HG03045 (cell line): ENCODE results near the gene LRRC59.
"Not testable (repeated sequence)": the region's sequence is repeated elsewhere in the genome, so short reads cannot be mapped to it uniquely, and the experiment has no call there.

Source experiments
- ATAC-seq: cut with Tn5 transposase; IDR thresholded peaks from one replicate; pipeline ENCODE4 v1.9.1; 2021; ENCODE audit warnings: mild to moderate bottlenecking, moderate library complexity; ENCODE audit not compliant: unreplicated experiment

LRRC59 gene

GRCh38 chr17:50397111-50397918, at the start of gene LRRC59:
Gene LRRC59 (minus strand): TSS chr17:50397523. CDS start chr17:50397317, 206 bp downstream.
- ATAC-seq, result peak; percentile 97

DNA sequence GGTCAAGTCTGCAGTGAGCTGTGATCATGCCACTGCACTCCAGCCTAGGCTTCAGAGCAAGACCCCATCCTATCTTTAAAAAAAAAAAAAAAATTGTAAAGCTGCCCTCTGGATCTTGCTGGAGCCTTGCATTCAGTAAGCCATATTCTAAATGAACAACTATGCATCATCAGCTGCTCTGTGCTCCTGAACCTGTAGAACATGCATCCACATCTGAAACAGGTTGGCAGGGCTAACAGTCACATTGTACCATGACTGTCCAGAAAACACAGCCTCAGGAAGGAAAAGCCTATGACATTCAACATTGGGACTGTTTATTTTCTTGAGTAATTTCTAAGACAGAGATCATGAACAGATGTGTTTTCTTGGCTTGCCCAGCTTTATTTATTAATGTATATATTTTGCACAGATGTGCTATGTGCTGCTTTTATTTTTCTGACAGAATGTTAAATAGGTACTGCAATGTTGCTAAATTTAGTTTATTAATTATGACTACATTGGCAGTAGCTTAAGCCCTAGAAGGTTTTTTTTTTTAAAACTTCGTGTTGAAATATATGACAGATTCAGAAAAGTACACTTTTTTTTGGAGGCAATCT, 48.5 kb upstream of the LRRC59 start:
- ATAC-seq, result no peak

DNA sequence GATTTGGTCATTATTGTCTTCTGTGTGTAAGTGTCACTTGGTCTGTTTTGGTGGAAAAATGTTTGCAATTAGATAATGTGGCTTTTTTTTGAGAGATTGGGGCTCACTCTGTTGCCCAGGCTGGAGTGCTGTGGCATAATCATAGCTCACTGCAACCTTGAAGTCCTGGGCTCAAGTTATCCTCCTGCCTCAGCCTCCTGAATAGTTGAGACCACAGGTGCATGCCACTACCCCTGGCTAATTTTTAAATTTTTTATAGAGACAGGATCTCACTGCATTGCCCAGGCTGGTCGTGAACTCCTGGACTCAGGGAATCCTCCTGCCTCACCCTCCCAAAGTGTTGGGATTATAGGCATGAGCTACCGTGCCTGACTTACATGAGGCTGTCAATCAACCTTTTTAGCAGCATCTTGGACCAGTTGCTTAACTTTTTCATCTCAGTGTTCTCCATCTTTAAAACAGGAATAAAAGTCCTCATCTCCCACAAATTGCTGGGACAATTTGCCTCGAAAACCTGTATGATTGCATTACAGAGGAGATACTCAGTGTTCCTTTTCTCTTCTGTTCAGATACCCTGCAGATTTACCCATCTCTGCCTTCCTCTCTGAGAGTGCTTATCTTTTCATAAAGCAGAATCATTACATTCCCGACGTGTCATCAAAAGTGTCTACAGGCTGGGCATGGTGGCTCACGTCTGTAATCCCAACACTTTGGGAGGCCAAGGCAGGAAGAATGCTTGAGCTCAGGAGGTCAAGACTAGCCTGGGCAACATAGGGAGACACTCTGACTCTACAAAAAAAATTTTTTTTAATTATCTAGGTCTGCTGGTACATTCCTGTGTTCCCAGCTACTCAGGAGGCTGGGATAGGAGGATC, 47.8 kb upstream of the LRRC59 start:
- no peak for ATAC-seq

GRCh38 chr17:50443505-50443974, 46.2 kb upstream of the LRRC59 start:
- no peak for ATAC-seq

- no peak for ATAC-seq
These were observed 43.8 kb upstream of the LRRC59 start for GRCh38 chr17:50440838-50441829.

DNA sequence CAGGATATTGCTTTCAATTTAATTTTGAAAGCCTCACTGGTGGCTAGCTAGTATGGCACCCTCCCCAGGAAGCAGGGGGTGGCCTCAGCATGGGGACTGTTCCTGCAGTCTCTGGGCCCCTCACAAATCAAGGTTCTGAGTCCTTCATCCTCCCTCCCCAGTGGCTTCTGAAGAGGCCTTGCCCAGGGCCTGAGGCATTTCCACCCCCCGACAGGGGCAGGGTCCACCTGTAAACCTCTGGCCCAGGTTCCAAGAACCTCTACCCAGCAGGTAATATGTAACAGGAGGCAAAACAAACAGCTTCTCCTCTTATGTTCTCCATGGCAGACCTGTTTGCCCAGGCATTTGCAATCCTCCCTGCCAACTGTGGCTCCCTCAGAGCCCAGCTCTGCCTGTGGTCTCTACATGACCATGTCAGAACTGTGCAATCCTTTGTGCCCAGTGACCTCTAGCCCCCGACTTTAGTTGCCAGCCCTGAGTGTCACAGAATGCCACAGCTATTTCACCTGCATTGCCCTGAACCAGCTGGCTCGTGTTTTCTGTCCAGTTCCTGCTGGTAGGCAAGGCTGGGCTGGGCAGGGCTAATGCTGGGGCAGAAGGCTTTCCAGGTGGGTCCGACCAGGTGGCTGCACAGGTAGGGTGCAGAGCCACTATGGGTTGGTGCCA, 43.0 kb upstream of the LRRC59 start:
- no peak for ATAC-seq

- ATAC-seq, result no peak
These were observed 41.7 kb upstream of the LRRC59 start for GRCh38 chr17:50439008-50439407.

- no peak for ATAC-seq
These were observed 40.1 kb upstream of the LRRC59 start for GRCh38 chr17:50437409-50437808.

DNA sequence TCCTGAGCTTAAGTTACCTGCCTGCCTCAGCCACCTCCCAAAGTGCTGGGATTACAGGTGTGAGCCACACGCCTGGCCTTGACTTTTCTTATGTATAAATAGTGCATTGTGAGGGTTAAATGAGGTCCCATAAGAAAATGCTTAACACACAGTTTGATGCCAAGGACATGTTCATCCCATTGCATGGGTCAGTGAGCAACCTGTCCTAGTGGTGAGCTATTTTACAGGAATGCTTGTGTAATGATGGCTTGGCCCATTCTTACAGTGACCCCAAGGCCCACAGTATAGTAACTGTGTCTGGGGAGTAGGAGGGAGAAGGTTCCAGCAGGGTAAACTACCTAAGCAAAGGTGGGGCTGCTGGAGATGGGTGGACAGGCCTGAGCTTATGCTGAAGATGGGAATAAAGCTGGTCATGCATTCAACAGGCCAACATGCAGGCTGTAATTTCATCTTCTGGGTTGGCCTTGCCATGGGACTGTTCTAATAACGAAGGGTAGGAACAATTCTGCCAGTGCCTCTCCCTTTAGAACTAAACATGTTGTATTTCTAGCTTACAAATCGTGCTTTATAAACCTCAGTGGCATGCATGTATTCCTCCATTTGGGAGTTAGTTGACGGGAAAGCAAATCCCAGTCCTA, 34.9 kb upstream of the LRRC59 start:
- ATAC-seq, result no peak

GRCh38 chr17:50430821-50431618, 33.7 kb upstream of the LRRC59 start:
- no peak for ATAC-seq

DNA sequence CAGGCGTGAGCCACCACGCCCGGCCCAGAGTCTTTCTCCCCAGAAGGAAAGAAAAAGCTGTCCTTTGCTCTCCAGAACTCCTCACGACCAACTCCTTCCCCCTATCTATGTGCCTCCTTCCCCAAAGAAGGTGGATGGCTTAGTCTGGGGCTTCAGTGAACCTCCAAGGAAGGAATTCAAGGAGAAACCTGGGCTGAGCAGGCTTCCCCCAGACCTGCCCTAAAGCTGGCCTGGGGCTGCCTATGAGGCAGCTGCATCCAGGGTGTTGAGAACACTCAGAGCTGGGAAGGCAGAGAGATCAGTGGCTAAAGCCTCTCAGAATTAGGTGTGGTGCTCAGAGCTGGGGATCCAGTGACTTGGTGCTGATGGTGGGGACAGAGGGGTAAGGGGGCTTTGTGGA, 32.5 kb upstream of the LRRC59 start:
- ATAC-seq, result no peak

DNA sequence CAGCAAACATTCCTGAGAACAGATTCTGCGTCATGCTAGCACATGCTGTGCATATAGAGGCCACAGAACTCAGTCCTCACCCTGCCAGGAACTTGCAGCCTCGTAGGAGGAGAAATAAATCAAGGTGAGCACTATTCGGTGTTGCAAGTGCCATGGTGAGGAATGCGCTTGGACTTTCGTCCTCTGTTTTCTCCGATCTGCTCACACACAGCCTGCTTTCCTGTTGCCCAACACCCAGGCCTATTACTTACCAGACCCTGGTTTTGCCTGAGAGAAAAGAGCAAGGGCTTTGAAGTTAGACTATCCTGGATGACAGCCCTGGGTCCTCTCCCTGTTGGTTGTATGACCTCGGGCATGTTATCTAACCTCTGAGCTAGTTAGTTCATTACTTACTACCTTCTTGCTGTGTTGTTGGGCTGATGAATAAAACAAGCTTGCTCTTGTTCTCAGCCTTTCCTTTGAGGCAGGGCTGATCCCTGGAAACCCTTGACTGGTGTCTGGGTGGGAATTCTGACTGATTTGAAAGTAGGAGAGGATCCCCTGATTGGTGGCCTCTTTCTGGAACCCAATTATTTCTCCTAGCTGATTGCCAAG, 31.6 kb upstream of the LRRC59 start:
- no peak for ATAC-seq

- not testable (repeated sequence) for ATAC-seq
These were observed 30.8 kb upstream of the LRRC59 start for GRCh38 chr17:50428126-50428525.

DNA sequence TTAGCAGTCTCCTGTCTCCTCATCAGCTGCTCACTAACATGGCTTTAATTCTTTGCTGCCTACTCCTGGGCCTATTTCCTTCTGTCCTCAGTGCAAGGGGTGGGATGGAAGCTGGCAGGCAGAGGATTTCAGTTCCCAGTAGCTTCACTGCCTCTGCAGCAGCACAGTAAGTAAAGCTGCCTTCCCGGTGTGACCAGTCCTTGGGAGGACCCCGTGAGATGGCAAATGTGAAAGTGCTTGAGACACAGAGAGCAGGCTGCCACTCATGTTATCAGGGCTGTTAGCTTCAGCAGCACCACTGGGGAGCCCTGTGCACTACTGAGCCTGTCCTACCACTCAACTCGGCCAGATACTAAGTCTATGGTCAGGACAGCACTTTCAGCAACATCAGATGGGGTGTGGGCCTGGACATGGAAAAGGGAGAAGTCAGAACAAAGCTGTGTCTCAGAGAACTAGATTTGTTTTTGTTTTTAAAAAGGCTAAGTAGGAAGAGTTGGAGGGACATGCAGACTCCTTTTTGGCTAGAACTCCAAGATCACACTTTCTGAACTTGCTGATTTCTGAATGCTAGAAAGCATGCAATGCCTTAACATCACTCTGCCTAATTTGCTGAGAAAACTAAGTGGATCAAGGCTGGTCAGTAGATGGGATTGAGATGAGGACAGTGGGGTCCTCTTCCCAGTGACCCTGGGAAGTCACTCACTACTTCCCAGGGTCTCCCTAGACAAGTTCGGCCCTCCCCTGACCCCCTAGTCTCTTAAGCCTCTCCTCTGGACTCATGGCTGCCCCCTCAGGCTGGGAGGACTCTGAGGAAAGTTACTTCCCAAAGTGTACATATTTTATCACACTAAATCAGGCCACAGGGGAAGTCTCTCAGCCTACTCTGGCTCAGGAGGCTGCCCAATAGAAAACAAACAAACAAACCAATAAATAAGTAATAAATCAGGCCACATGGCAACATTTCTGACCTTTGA, 29.8 kb upstream of the LRRC59 start:
- no peak for ATAC-seq

- no peak for ATAC-seq
These were observed 29.1 kb upstream of the LRRC59 start for GRCh38 chr17:50426472-50426782.

GRCh38 chr17:50425682-50426471, 28.6 kb upstream of the LRRC59 start, which contains the start of gene ACSF2:
Gene ACSF2 (plus strand): TSS chr17:50426218. CDS start chr17:50426262, 44 bp downstream.
- ATAC-seq, result peak; percentile 61
